IPS-11a (cell line): ENCODE data around the gene PSME1.
A peak's percentile ranks its signal among the peaks of the same experiment; 100 is the strongest.

Experiments
- H3K4me3 ChIP-seq: one replicate; pipeline ENCODE4 v1.5.1; 2013; ENCODE audit warnings: low read depth, low read length, control low read depth

PSME1 gene

GRCh38 chr14:24145690-24146452, 9.9 kb downstream of the PSME1 start:
- H3K4me3 ChIP-seq, result peak overlapping the region; percentile 82

GRCh38 chr14:24146453-24146977, 10.5 kb downstream of the PSME1 start, which contains the start of gene PSME2:
PSME2 (minus strand) TSS chr14:24146610; CDS start chr14:24146581, 29 bp downstream.
- peak within 1 kb of the TSS; percentile 94 for H3K4me3 ChIP-seq

GRCh38 chr14:24146978-24147760, 11.2 kb downstream of the PSME1 start, which contains the start of gene RNF31:
RNF31 (plus strand) TSS chr14:24147498; CDS start chr14:24147699, 201 bp downstream.
- peak within 1 kb of the TSS; percentile 94 for H3K4me3 ChIP-seq

- H3K4me3 ChIP-seq, result peak overlapping the region; percentile 94
Measured at GRCh38 chr14:24147761-24148428, 11.9 kb downstream of the PSME1 start.

GRCh38 chr14:24149302-24149969, 13.4 kb downstream of the PSME1 start:
- H3K4me3 ChIP-seq, result no peak overlapping the region

GRCh38 chr14:24150061-24150460, 14.1 kb downstream of the PSME1 start:
- no peak overlapping the region for H3K4me3 ChIP-seq

GRCh38 chr14:24150567-24150966, 14.6 kb downstream of the PSME1 start:
- no peak overlapping the region for H3K4me3 ChIP-seq

GRCh38 chr14:24150993-24151392, 15.0 kb downstream of the PSME1 start:
- no peak overlapping the region for H3K4me3 ChIP-seq

GRCh38 chr14:24151404-24152080, 15.5 kb downstream of the PSME1 start:
- H3K4me3 ChIP-seq, result no peak overlapping the region

DNA sequence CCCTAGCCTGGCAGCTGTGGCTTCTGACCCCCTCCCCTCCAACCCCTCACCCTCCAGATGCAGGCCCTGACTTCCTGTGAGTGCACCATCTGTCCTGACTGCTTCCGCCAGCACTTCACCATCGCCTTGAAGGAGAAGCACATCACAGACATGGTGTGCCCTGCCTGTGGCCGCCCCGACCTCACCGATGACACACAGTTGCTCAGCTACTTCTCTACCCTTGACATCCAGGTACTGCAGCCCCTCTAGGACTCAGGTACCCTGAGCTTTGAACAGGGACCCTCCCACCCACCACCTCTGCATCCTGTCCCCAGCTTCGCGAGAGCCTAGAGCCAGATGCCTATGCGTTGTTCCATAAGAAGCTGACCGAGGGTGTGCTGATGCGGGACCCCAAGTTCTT, 19.1 kb downstream of the PSME1 start:
- H3K4me3 ChIP-seq, result no peak overlapping the region

DNA sequence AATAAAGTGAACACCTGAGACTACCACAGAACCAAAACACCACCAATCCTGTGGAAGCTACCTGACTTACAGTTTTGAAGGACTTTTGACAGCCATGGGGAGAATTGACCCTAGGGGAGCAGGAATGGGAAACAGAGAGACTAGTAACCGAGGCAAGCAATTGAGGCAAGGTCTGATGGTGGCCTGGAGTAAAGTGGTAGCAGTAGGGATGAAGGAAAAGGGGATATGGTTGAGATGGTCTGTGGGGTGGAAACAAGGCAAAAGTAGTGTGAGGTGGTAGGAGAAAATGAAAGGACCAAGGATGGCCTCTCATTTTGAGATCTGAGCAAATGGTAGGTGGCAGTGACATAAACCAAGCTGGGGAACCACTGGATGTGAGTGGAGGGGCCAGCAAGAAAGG, 20.8 kb downstream of the PSME1 start:
- H3K4me3 ChIP-seq, result no peak overlapping the region

DNA sequence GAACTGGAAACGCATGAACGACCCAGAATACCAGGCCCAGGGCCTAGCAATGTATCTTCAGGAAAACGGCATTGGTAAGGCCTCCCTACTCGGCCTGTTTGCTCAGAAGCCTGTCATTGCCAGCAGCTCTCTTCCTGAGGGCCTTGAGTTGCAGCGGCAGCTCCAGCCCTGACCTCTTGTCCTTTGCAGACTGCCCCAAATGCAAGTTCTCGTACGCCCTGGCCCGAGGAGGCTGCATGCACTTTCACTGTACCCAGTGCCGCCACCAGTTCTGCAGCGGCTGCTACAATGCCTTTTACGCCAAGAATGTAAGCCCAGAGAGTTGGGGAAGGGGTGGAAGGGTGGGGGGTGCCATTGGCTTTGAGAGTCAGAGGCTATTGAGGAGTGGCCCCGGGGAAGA, 21.3 kb downstream of the PSME1 start:
- no peak overlapping the region for H3K4me3 ChIP-seq

DNA sequence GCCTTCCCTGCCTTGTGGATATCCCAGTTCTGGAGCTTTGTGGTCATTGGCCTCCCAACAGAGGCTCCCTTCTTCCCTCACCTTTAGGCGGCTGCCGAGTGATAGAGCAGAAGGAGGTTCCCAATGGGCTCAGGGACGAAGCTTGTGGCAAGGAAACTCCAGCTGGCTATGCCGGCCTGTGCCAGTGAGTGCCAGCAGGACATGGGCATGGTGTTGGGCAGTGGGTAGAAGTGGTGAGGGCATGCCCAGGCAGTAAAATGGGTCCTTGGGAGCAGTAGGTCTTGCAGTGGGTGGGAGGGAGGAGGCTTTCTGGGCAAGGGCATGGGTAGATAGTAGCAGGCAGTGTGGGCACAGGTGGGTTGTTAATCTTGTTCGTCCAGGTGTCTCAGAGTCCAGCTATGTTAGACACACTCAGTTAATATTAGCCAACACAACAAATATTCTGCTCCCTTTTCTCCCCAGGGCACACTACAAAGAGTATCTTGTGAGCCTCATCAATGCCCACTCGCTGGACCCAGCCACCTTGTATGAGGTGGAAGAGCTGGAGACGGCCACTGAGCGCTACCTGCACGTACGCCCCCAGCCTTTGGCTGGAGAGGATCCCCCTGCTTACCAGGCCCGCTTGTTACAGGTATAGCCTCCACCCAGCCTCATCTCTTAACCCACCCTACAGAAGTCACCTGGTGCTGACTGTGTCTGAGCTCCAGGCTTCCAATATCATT, 23.9 kb downstream of the PSME1 start:
- H3K4me3 ChIP-seq, result no peak overlapping the region

- H3K4me3 ChIP-seq, result no peak overlapping the region
Measured at GRCh38 chr14:24160499-24160849, 24.5 kb downstream of the PSME1 start.

DNA sequence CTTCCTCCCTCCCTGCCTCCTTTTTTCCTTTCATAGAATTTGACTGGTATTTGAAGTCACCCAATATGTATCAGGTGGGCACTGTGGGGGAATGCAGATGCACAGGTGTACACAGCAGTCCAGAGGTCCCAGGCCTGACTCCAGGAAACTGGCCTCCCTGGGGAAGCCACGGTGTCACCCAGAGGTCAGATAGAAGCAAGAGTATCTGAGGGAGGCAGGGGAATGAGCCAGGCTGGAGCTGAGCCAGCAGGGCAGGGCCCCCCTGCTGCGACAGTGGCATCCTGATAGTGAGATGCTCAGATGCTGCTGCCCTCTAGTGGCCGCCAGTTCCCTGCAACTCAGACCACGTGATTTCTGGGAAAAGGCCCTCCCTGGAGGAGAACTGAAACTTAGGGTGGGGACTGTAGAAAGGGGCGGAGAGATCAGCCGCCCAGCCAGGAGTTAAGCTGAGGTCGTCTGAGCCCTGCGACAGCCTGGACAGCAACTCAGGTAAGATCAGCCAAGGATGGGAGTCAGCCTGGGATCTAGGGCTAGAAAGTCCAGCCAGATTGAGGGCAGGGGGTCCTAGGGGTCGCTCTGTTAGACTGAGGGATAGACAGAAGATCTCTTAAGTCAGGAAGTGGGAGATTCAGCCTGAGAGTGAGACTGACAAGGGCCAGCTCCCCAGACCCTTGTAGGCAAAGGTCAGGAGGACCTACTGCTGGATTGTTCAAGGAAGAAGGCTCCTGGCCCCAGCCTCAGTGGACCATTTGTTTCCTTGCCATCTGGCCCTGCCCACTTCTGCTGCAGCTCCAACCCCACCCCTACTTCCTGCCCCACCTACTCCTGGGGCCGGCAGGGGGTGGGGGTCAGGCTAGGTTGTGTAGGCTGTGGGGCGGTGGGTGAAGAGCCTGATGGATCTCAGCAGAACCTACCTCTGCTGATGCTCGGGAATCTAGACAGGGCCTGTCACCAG, 25.1 kb downstream of the PSME1 start, which contains the start of gene IRF9:
Gene IRF9, plus strand, starts transcription at position 416 of the 955 bp plus-strand sequence. CDS start 880 bp downstream, outside the sequence.
- H3K4me3 ChIP-seq, result peak within 1 kb of the TSS; percentile 34

DNA sequence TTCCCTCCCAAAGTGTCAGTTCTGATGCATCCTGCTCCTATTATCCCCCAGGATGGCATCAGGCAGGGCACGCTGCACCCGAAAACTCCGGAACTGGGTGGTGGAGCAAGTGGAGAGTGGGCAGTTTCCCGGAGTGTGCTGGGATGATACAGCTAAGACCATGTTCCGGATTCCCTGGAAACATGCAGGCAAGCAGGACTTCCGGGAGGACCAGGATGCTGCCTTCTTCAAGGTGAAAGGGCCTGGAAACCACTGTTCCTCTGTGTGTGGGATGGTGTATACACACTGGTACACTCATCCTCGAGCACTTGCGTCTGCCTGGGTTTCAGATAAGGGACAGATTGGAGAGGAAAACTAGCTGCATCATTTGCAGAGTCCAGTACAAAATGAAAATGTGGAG, 26.1 kb downstream of the PSME1 start:
- H3K4me3 ChIP-seq, result no peak overlapping the region

DNA sequence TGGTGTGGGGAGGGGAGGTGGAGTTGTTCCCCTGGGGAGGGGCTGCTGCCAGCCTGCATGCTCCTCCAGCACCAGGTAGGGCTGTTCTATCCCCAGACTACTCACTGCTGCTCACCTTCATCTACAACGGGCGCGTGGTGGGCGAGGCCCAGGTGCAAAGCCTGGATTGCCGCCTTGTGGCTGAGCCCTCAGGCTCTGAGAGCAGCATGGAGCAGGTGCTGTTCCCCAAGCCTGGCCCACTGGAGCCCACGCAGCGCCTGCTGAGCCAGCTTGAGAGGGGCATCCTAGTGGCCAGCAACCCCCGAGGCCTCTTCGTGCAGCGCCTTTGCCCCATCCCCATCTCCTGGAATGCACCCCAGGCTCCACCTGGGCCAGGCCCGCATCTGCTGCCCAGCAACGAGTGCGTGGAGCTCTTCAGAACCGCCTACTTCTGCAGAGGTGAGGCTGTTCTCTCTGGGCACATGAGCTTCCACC, 28.6 kb downstream of the PSME1 start:
- no peak overlapping the region for H3K4me3 ChIP-seq

DNA sequence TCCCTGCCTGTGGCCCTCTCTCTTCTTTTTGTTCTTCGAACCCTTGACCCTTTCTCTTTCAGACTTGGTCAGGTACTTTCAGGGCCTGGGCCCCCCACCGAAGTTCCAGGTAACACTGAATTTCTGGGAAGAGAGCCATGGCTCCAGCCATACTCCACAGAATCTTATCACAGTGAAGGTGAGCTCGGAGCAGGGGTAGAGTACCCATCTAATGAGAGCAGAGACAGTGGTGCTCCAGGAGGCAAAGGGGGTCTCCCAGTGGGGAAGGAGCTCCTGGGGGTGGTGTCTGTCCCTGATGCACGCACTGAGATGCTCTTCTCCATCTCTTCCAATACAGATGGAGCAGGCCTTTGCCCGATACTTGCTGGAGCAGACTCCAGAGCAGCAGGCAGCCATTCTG, 29.8 kb downstream of the PSME1 start:
- no peak overlapping the region for H3K4me3 ChIP-seq
